H1 (cell line): ENCODE results near the gene DCP2. TPM values are rescaled to one million over a fixed set of nuclear protein-coding genes. Genes with fewer than 3 reads are reported as not detected.
A peak's percentile ranks its signal among the peaks of the same experiment; 100 is the strongest.

Source experiments
- CTCF ChIA-PET: fragments of 300-600 bp; sonication (Branson Sonifier 250); formaldehyde crosslinking; loops from one replicate; lab custom pipeline; 2021; ENCODE audit not compliant: partially characterized antibody; lab: Charles Lee
- POLR2A ChIA-PET: fragments of 300-600 bp; sonication (Branson Sonifier 250); formaldehyde crosslinking; loops from one replicate; lab custom pipeline; 2021; ENCODE audit warnings: inconsistent platforms; ENCODE audit not compliant: partially characterized antibody; lab: Charles Lee
- DNase-seq, 2 experiments: peaks; one replicate each; pipeline versions ENCODE4 v3.0.0 to v3.0.0-alpha.2; 2010 to 2022; ENCODE audit warnings: low spot score in 2 of 2, low read depth in 1 of 2, mixed read lengths in 1 of 2
- FAIRE-seq: peaks from 2 replicates; lab custom pipeline; 2011; peaks lifted over from hg19 to GRCh38; lab: Jason Lieb, UNC
- H2AFZ ChIP-seq: 2 replicates; pipeline ENCODE4 v1.8.1; 2012; ENCODE audit warnings: low read length, inconsistent platforms
- H2AK5ac ChIP-seq: 2 replicates; pipeline ENCODE4 v1.6.1; 2013; ENCODE audit warnings: low read depth, low read length
- H2BK120ac ChIP-seq: replicated peaks from 2 replicates; pipeline ENCODE3; 2013; ENCODE audit warnings: low read depth, low read length, inconsistent platforms
- H2BK12ac ChIP-seq: 2 replicates; pipeline ENCODE4 v1.6.1; 2013; ENCODE audit warnings: low read depth, low read length
- H2BK15ac ChIP-seq: 2 replicates; pipeline ENCODE4 v1.6.1; 2013; ENCODE audit warnings: low read length
- H2BK20ac ChIP-seq: 2 replicates; pipeline ENCODE4 v1.6.1; 2013; ENCODE audit warnings: low read length
- H2BK5ac ChIP-seq: 2 replicates; pipeline ENCODE4 v1.6.1; 2013; ENCODE audit warnings: low read depth, low read length
- H3K14ac ChIP-seq: 2 replicates; pipeline ENCODE4 v1.6.1; 2013; ENCODE audit warnings: inconsistent platforms; ENCODE audit not compliant: insufficient read length
- H3K18ac ChIP-seq: 2 replicates; pipeline ENCODE4 v1.6.1; 2013; ENCODE audit warnings: low read length; ENCODE audit errors: extremely low read depth
- H3K23ac ChIP-seq: 2 replicates; pipeline ENCODE4 v1.6.1; 2013; ENCODE audit warnings: inconsistent platforms; ENCODE audit not compliant: insufficient read length
- H3K23me2 ChIP-seq: 2 replicates; pipeline ENCODE4 v1.6.1; 2013; ENCODE audit warnings: low read depth, low read length
- H3K27ac ChIP-seq: 2 replicates; pipeline ENCODE4 v1.6.1; 2011; ENCODE audit warnings: low read depth, low read length, inconsistent platforms
- H3K27me3 ChIP-seq, 4 experiments: replicated peaks in 1 of 4; 1 replicate in 1 of 4; 2 replicates in 3 of 4; pipeline versions ENCODE4 v1.6.1 to v1.8.1; 2011 to 2013; ENCODE audit warnings: low read length in 3 of 4, mild to moderate bottlenecking in 3 of 4, inconsistent platforms in 2 of 4, mixed read lengths in 2 of 4, moderate library complexity in 1 of 4; ENCODE audit not compliant: control insufficient read depth in 3 of 4, insufficient read depth in 3 of 4; ENCODE audit errors: extremely low read depth in 1 of 4
- H3K36me3 ChIP-seq, 4 experiments: 2 replicates each; pipeline versions ENCODE4 v1.6.1 to v1.8.1; 2011 to 2013; ENCODE audit warnings: mild to moderate bottlenecking in 4 of 4, low read length in 3 of 4, moderate library complexity in 2 of 4, control low read depth in 1 of 4, inconsistent platforms in 1 of 4; ENCODE audit not compliant: insufficient read depth in 4 of 4, control insufficient read depth in 2 of 4
- H3K4ac ChIP-seq: replicated peaks from 2 replicates; pipeline ENCODE3; 2013; ENCODE audit warnings: low read length, low read depth, mixed read lengths, inconsistent platforms; ENCODE audit not compliant: insufficient read length
- H3K4me1 ChIP-seq, 4 experiments: replicated peaks in 1 of 4; 1 replicate in 1 of 4; 2 replicates in 3 of 4; pipeline versions ENCODE4 v1.6.1 to v1.8.1; 2011 to 2013; ENCODE audit warnings: low read length in 3 of 4, inconsistent platforms in 2 of 4, mixed read lengths in 1 of 4; ENCODE audit not compliant: insufficient read depth in 4 of 4, control insufficient read depth in 3 of 4
- H3K4me2 ChIP-seq, 2 experiments: 2 replicates each; pipeline versions ENCODE4 v1.6.1 to v1.8.1; 2011 to 2013; ENCODE audit warnings: low read depth in 2 of 2, low read length in 2 of 2, control low read depth in 1 of 2, inconsistent platforms in 1 of 2, mild to moderate bottlenecking in 1 of 2; ENCODE audit not compliant: insufficient read depth in 1 of 2
- H3K4me3 ChIP-seq, 4 experiments: fragments of 200-600, 300-600 bp in 1 of 4; sonication (generic), shearing (Covaris generic), sonication (Bioruptor Twin) in 1 of 4; 2 replicates each; pipeline versions ENCODE4 v1.5.1 to v1.8.1; 2011 to 2016; ENCODE audit warnings: low read length in 4 of 4, low read depth in 3 of 4, control low read depth in 2 of 4, inconsistent platforms in 2 of 4, mild to moderate bottlenecking in 2 of 4, mixed read lengths in 1 of 4, moderate library complexity in 1 of 4; ENCODE audit not compliant: insufficient read depth in 2 of 4; ENCODE audit errors: extremely low read depth in 1 of 4
- H3K56ac ChIP-seq: replicated peaks from 2 replicates; pipeline ENCODE3; 2013; ENCODE audit warnings: low read depth, mild to moderate bottlenecking, mixed read lengths, low read length, inconsistent platforms; ENCODE audit not compliant: insufficient read length
- H3K79me1 ChIP-seq: 2 replicates; pipeline ENCODE4 v1.6.1; 2013; ENCODE audit warnings: low read depth, low read length, control low read depth
- H3K79me2 ChIP-seq, 2 experiments: 2 replicates each; pipeline versions ENCODE4 v1.6.1 to v1.8.1; 2012 to 2013; ENCODE audit warnings: low read length in 2 of 2, mild to moderate bottlenecking in 2 of 2, inconsistent platforms in 1 of 2; ENCODE audit not compliant: insufficient read depth in 2 of 2, control insufficient read depth in 1 of 2
- H3K9ac ChIP-seq, 4 experiments: replicated peaks in 1 of 4; 1 replicate in 1 of 4; 2 replicates in 3 of 4; pipeline versions ENCODE4 v1.6.1 to v1.8.1; 2011 to 2013; ENCODE audit warnings: low read depth in 3 of 4, low read length in 3 of 4, control low read depth in 2 of 4, mild to moderate bottlenecking in 2 of 4, moderate library complexity in 2 of 4, inconsistent platforms in 1 of 4; ENCODE audit errors: extremely low read depth in 1 of 4
- H3K9me3 ChIP-seq, 2 experiments: 2 replicates each; pipeline versions ENCODE4 v1.6.1 to v1.8.1; 2012 to 2013; ENCODE audit warnings: mild to moderate bottlenecking in 2 of 2, moderate library complexity in 2 of 2, control low read depth in 1 of 2, inconsistent platforms in 1 of 2, low read depth in 1 of 2, low read length in 1 of 2, mixed read lengths in 1 of 2; ENCODE audit not compliant: insufficient read depth in 2 of 2
- H4K20me1 ChIP-seq, 2 experiments: replicated peaks in 1 of 2; 2 replicates each; pipeline versions ENCODE3 to v1.8.1; 2011 to 2013; ENCODE audit warnings: inconsistent platforms in 2 of 2, low read length in 2 of 2, mild to moderate bottlenecking in 1 of 2; ENCODE audit not compliant: insufficient read depth in 2 of 2, control insufficient read depth in 1 of 2
- H4K5ac ChIP-seq: 2 replicates; pipeline ENCODE4 v1.6.1; 2013; ENCODE audit warnings: low read length, low read depth, mixed read lengths, inconsistent platforms; ENCODE audit not compliant: insufficient read length
- H4K8ac ChIP-seq: 2 replicates; pipeline ENCODE4 v1.8.0; 2013; ENCODE audit warnings: mild to moderate bottlenecking, moderate library complexity, low read length, inconsistent platforms; ENCODE audit not compliant: insufficient read depth; ENCODE audit errors: extremely low read depth
- H4K91ac ChIP-seq: replicated peaks from 2 replicates; pipeline ENCODE3; 2013; ENCODE audit warnings: low read length, mixed read lengths, inconsistent platforms; ENCODE audit not compliant: insufficient read length
- ATF2 ChIP-seq: IDR thresholded peaks from 2 replicates; pipeline ENCODE4 v1.6.1; 2012; ENCODE audit warnings: low read length, inconsistent platforms
- BACH1 ChIP-seq: IDR thresholded peaks from 2 replicates; pipeline ENCODE4 v1.6.1; 2012; ENCODE audit warnings: low read length, improper control_type of control experiment
- KDM1A ChIP-seq: fragments of 200-600, 300-600 bp; sonication (generic); IDR thresholded peaks from 2 replicates; pipeline ENCODE4 v1.7.1; 2016; ENCODE audit warnings: mild to moderate bottlenecking, low read length, borderline replicate concordance
- NRF1 ChIP-seq: IDR thresholded peaks from 2 replicates; pipeline ENCODE4 v1.6.1; 2011; ENCODE audit warnings: mild to moderate bottlenecking, low read depth, low read length, improper control_type of control experiment
- RBBP5 ChIP-seq: IDR thresholded peaks from 2 replicates; pipeline ENCODE4 v1.7.1; 2012; ENCODE audit warnings: low read depth, mild to moderate bottlenecking, inconsistent platforms, low read length, moderate library complexity, borderline replicate concordance
- WGBS, 2 experiments: shearing (Covaris generic) in 1 of 2; methylation state at CpG; one replicate each; pipeline versions ENCODE4 v1.1.6 to v1.1.7; 2013 to 2015; ENCODE audit warnings: low lambda C conversion rate in 2 of 2, mixed read lengths in 2 of 2, inconsistent platforms in 1 of 2, low coverage in 1 of 2, missing lambda C conversion rate in 1 of 2; ENCODE audit not compliant: insufficient replicate concordance in 2 of 2, insufficient coverage in 1 of 2, insufficient read length in 1 of 2; ENCODE audit errors: extremely low coverage in 1 of 2, missing lambda C conversion rate in 1 of 2; 5-methylcytosine and 5-hydroxymethylcytosine counted together
- polyA plus RNA-seq, 7 experiments: library from polyadenylated mRNA; depleted of rRNA in 3 of 7; stranded (reverse) in 5 of 7; unstranded in 2 of 7; fragments of >200 nt in 5 of 7; fragments of 200-250 nt in 2 of 7; gene quantifications; 1 replicate in 5 of 7; 2 replicates in 1 of 7; 4 replicates in 1 of 7; pipeline versions ENCODE4 v1.2.1 to v1.2.3, GENCODE V29; 2011 to 2013; ENCODE audit warnings: missing spikeins in 2 of 7, mixed read lengths in 2 of 7
- total RNA-seq: library from RNA; stranded (reverse); fragmentation: NEBNext Ultra II Directional; extraction: Animal tissue kit (Norgen Biotek cat#: 25700); gene quantifications from 2 replicates; pipeline ENCODE4 v1.2.1, GENCODE V29; 2021

Gene DCP2
- total and polyA plus RNA-seq, 2 of the 8 experiments (the other 6 are each of a cell fraction or from before 2014, with no cell fraction given), result 14.4 to 162 TPM

- Histone ChIP-seq H3K9ac (no peak overlapping the region), H4K20me1 (no peaks in the 10 kb centered on the region), H4K91ac (no peak overlapping the region), H2BK15ac (0 out of 2 replicates have a peak overlapping the region, but pooled peaks have one; percentile 48), H2AK5ac (no peak overlapping the region), H4K5ac (no peak overlapping the region), H3K4me2 (no peak overlapping the region), H2BK20ac (no peak overlapping the region), H3K27ac (no peak overlapping the region), H3K4me3 (no peak overlapping the region), H4K8ac (no peak overlapping the region), H3K14ac (no peak overlapping the region), H3K23me2 (peaks cover 2% of the 10 kb centered on the region; the same call in 1 of the 2 replicates), H2BK120ac (no peak overlapping the region), H3K56ac (no peak overlapping the region), H2BK12ac (no peak overlapping the region), H2BK5ac (no peak overlapping the region), H3K79me1 (no peaks in the 10 kb centered on the region), H3K9me3 (no peaks in the 10 kb centered on the region), H3K23ac (no peak overlapping the region), H2AFZ (peak overlapping the region; percentile 73; the same call in 1 of the 2 replicates), H3K4me1 (peaks cover 0 to 6% (median 0%) of the 10 kb centered on the region in 4 experiments; a peak in 2 of 7 replicates), H3K4ac (no peak overlapping the region), H3K36me3 (no peaks in the 10 kb centered on the region), H3K18ac (no peak overlapping the region), H3K27me3 (no peaks in the 10 kb centered on the region), H3K79me2 (no peaks in the 10 kb centered on the region)
- TF ChIP-seq RBBP5 (no peak), ATF2 (no peak), NRF1 (no peak), KDM1A (no peak), BACH1 (no peak)
- DNase-seq (no peak), FAIRE-seq (no peak)
- ChIA-PET POLR2A (interaction anchor here (0.8 to 3.5 kb wide), 2 partner anchors 8 to 15 kb away, joined by 3 to 16 read pairs; partner anchors contain the start of gene DCP2), CTCF (interaction anchor here (0.9 to 3.6 kb wide), 8 partner anchors 8 to 39 kb away, joined by 3 to 18 read pairs (median 3); partner anchors contain the start of gene REEP5)
- 88% methylated on average over 6 of the region's 6 CpGs; no CpG with 5 or more reads in 1 of the 2 experiments for WGBS, 2 experiments
Measured at GRCh38 chr5:112960863-112961504, 15.6 kb upstream of the DCP2 start.
